Stimulated activated naive CD8-positive, alpha-beta T cell treated with anti-CD3 and anti-CD28 coated beads, Interleukin-15, amount 100 ng/mL, for 72 hours (primary cell): ENCODE results near the gene YPEL2.
A peak's percentile ranks its signal among the peaks of the same experiment; 100 is the strongest.

Source experiments
- ATAC-seq: fragments of 150-1000 bp; cut with Tn5 transposase; 2 replicates; pipeline ENCODE4 v1.10.0; 2021; ENCODE audit warnings: mild to moderate bottlenecking, moderate library complexity
- DNase-seq, 2 donors: peaks; one replicate each; pipeline ENCODE4 v3.0.0; 2021 to 2022
- H3K27ac Mint-ChIP-seq, 2 donors: one replicate each; pipeline ENCODE4 v1.8.0; 2022; ENCODE audit warnings: mild to moderate bottlenecking in 2 of 2, mixed read lengths in 2 of 2, moderate library complexity in 2 of 2
- H3K27me3 Mint-ChIP-seq: one replicate; pipeline ENCODE4 v1.8.0; 2022; ENCODE audit warnings: mixed read lengths
- H3K4me1 Mint-ChIP-seq: one replicate; pipeline ENCODE4 v1.8.0; 2022; ENCODE audit warnings: mild to moderate bottlenecking, mixed read lengths
- H3K4me3 Mint-ChIP-seq, 2 donors: one replicate each; pipeline ENCODE4 v1.8.0; 2022; ENCODE audit warnings: mild to moderate bottlenecking in 2 of 2, mixed read lengths in 2 of 2, moderate library complexity in 1 of 2
- H3K9me3 Mint-ChIP-seq, 2 donors: one replicate each; pipeline ENCODE4 v1.8.0; 2022; ENCODE audit warnings: mixed read lengths in 2 of 2

The YPEL2 gene

GRCh38 chr17:59315866-59316265, 15.6 kb upstream of the YPEL2 start:
- ATAC-seq (no peak), DNase-seq (no peak)
- no peak overlapping the region for H3K27ac Mint-ChIP-seq
- peaks cover 3% of the 10 kb centered on the region for H3K4me1 Mint-ChIP-seq
- H3K27me3 Mint-ChIP-seq = no peaks in the 10 kb centered on the region
- H3K9me3 Mint-ChIP-seq = no peaks in the 10 kb centered on the region
- no peak overlapping the region for H3K4me3 Mint-ChIP-seq

GRCh38 chr17:59327121-59327980, 4.1 kb upstream of the YPEL2 start:
- H3K4me3 Mint-ChIP-seq = no peak overlapping the region
- DNase-seq (no peak), ATAC-seq (no peak)
- peaks cover 45% of the 10 kb centered on the region for H3K4me1 Mint-ChIP-seq
- no peaks in the 10 kb centered on the region for H3K9me3 Mint-ChIP-seq
- H3K27me3 Mint-ChIP-seq = no peaks in the 10 kb centered on the region
- peak overlapping the region; percentile 10 to 22 for H3K27ac Mint-ChIP-seq

GRCh38 chr17:59327981-59328290, 3.5 kb upstream of the YPEL2 start:
- ATAC-seq (no peak), DNase-seq (no peak)
- Mint-ChIP-seq H3K4me1 (peaks cover 49% of the 10 kb centered on the region), H3K9me3 (no peaks in the 10 kb centered on the region), H3K4me3 (no peak overlapping the region), H3K27me3 (no peaks in the 10 kb centered on the region), H3K27ac (peak overlapping the region in 1 of 2 donors; percentile 10)

DNA sequence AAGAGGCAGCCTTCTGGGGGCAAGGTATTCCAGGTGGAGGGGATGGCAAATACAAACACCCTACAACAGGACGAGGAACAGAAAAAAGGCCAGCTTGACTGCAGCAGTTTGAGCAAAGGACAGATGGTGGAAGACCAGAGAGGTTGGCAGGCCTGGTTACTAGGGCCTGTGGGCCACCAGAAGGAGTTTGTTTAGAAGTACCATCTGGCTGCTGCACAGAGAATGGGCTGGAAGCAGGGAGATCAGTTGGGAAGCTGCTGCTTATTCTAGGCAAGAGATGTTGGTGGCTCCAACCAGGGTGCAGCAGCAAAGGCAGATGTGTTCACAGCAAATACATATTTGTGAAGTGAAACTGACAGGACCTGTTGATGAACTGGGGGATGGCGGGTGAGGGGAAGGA, 2.9 kb upstream of the YPEL2 start:
- Mint-ChIP-seq H3K4me1 (peaks cover 56% of the 10 kb centered on the region), H3K4me3 (no peak overlapping the region), H3K27ac (peak overlapping the region in 1 of 2 donors; percentile 75), H3K27me3 (no peaks in the 10 kb centered on the region), H3K9me3 (no peaks in the 10 kb centered on the region)
- no peak for ATAC-seq
- DNase-seq = no peak

- peak; percentile 49 to 58 for DNase-seq
- H3K27me3 Mint-ChIP-seq = no peaks in the 10 kb centered on the region
- ATAC-seq = peak; percentile 72
- H3K4me3 Mint-ChIP-seq = peak overlapping the region in 1 of 2 donors; percentile 30
- peaks cover 64% of the 10 kb centered on the region for H3K4me1 Mint-ChIP-seq
- peak overlapping the region; percentile 71 to 72 for H3K27ac Mint-ChIP-seq
- no peaks in the 10 kb centered on the region for H3K9me3 Mint-ChIP-seq
Measured at GRCh38 chr17:59329176-59330052, 2.0 kb upstream of the YPEL2 start.

DNA sequence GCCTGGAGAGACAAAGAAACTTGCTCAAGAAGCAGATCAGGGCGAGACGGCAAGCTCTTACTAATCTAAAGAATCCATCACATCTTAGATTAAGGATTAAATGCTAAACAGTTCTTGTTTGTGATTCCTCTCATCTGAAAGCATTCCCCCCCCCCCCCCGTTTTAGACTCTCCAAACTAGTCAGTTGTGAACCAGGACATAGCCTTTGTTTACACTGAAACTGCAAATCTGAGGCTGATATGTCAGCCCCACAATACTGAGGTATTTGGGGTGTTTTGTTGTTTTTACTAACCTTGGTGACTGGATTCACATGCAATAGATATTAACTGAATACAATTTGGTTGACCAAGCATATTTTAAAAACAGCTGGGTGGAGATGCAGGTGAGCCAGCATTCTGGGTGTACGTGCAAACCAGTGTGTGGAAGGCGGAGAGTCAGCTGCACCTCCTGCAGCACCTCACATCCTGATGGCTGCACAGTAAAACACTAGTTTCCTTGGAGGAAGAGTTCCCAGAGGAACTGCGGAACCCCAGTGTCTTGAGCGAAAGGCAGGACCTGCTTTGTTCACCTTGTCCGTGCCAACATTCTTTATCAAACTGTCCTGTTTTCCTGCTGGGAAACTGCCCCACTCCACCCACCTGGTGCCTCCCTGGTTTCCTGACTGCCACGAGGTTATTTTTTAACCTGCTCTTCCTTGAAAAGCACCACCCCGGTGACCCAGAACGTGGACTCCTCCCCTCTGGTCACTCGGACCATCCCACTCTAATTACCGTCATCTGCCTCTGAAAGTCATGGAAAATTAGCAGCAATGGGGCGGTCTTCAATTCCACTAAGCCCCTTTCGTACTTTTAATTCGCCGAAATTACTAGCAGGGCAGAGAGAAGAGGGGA, 1.2 kb upstream of the YPEL2 start:
- Mint-ChIP-seq H3K4me3 (peak overlapping the region; percentile 45 to 86), H3K27ac (peak overlapping the region; percentile 12 to 71), H3K9me3 (no peaks in the 10 kb centered on the region), H3K4me1 (peaks cover 73% of the 10 kb centered on the region), H3K27me3 (no peaks in the 10 kb centered on the region)
- ATAC-seq = no peak
- peak in 1 of 2 donors; percentile 17 for DNase-seq

GRCh38 chr17:59331929-59332748, 684 bp downstream of the YPEL2 start:
- peaks cover 78% of the 10 kb centered on the region for H3K4me1 Mint-ChIP-seq
- peak; percentile 25 for ATAC-seq
- H3K27me3 Mint-ChIP-seq = no peaks in the 10 kb centered on the region
- H3K9me3 Mint-ChIP-seq = no peaks in the 10 kb centered on the region
- peak; percentile 42 to 45 for DNase-seq
- peak overlapping the region; percentile 90 to 92 for H3K27ac Mint-ChIP-seq
- H3K4me3 Mint-ChIP-seq = peak overlapping the region; percentile 81 to 93

- H3K9me3 Mint-ChIP-seq = no peaks in the 10 kb centered on the region
- ATAC-seq = no peak
- peak; percentile 8 to 28 for DNase-seq
- H3K27ac Mint-ChIP-seq = peak overlapping the region; percentile 90 to 92
- H3K4me1 Mint-ChIP-seq = peaks cover 74% of the 10 kb centered on the region
- peak overlapping the region; percentile 81 to 93 for H3K4me3 Mint-ChIP-seq
- H3K27me3 Mint-ChIP-seq = no peaks in the 10 kb centered on the region
Measured at GRCh38 chr17:59332749-59333377, 1.4 kb downstream of the YPEL2 start.

DNA sequence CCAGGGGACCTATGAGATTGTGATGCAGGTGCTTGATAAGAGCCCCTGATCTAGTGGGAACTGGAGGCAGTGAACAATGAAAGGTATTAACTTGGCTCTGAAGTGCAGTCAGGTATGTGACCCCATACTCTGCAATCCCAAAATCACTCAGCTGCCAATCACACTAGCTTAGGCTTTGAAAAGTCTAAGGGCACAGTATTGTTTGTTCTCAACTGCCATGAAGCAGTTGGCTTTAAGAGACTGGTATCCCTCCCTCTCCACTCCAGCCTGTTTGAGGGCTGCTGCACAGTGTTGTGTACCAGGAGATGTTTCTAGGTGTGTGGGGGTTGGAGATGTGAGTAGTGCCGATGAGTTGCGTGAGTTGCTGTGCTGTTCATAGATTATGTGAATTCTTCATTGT, 2.4 kb downstream of the YPEL2 start:
- H3K27ac Mint-ChIP-seq = no peak overlapping the region
- no peak for DNase-seq
- H3K9me3 Mint-ChIP-seq = no peaks in the 10 kb centered on the region
- no peak for ATAC-seq
- peak overlapping the region in 1 of 2 donors; percentile 24 for H3K4me3 Mint-ChIP-seq
- peaks cover 73% of the 10 kb centered on the region for H3K4me1 Mint-ChIP-seq
- H3K27me3 Mint-ChIP-seq = no peaks in the 10 kb centered on the region

DNA sequence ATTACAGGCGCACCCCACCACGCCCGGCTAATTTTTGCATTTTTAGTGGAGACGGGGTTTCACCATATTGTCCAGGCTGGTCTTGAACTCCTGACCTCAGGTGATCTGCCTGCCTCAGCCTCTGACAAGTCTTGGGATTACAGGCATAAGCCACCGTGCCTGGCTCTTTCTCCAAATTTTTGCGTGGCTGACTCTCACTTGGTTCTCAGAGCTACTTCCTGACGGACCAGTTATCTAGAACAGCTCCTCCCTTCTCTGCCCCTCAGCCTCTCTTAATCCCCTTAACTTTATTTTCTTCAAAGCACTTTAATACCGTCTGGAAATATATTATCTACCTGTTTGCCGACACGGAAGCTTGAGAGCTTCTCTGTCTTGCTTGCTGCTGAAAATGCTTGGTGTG, 4.2 kb downstream of the YPEL2 start:
- DNase-seq (no peak), ATAC-seq (no peak)
- Mint-ChIP-seq H3K27ac (no peak overlapping the region), H3K4me3 (no peak overlapping the region), H3K9me3 (no peaks in the 10 kb centered on the region), H3K27me3 (no peaks in the 10 kb centered on the region), H3K4me1 (peaks cover 64% of the 10 kb centered on the region)

GRCh38 chr17:59337741-59338299, 6.4 kb downstream of the YPEL2 start:
- H3K27ac Mint-ChIP-seq = no peak overlapping the region
- no peaks in the 10 kb centered on the region for H3K27me3 Mint-ChIP-seq
- no peaks in the 10 kb centered on the region for H3K9me3 Mint-ChIP-seq
- ATAC-seq (no peak), DNase-seq (no peak)
- peaks cover 77% of the 10 kb centered on the region for H3K4me1 Mint-ChIP-seq
- H3K4me3 Mint-ChIP-seq = no peak overlapping the region

DNA sequence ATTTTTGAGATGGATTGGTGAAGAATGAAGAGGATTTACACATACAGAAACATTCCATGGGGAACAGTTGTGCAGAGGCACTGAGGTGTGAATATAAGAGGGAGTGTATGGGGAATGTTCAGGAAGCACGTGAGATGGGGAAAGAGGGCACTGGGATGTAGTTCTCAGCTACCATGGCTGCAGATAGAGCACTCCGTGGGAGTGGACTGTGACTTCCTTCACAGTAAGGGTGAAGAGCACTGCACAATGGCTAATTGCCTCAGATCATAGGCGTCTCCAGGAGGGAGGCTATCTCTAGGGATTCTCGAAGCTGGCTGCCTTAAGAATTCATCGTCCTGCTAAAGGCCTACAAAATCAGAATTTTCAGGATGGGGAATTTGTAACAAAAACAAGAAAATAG, 7.0 kb downstream of the YPEL2 start:
- Mint-ChIP-seq H3K27ac (no peak overlapping the region), H3K4me3 (no peak overlapping the region), H3K27me3 (no peaks in the 10 kb centered on the region), H3K9me3 (no peaks in the 10 kb centered on the region), H3K4me1 (peaks cover 77% of the 10 kb centered on the region)
- DNase-seq (no peak), ATAC-seq (no peak)

DNA sequence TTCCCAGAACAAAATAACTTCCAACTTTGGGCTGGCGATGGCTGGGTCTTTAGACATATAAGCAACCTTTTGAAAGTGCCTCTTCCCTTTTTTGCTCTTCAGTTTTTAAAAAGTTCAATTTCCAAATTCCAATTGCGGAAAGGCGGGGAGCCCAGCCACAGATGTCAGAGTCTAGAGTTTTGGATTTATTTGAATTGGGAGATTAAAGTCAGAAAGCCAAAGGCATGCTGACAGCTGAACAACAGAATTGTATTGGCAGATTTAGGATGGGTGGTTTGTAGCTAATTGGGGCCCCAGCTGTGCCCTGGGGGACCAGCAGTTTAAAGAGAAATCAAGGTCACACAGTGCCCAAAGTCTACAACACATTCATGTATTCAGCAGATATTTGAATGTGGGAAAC, 10.5 kb downstream of the YPEL2 start:
- H3K27me3 Mint-ChIP-seq = no peaks in the 10 kb centered on the region
- peak overlapping the region in 1 of 2 donors; percentile 9 for H3K4me3 Mint-ChIP-seq
- peak overlapping the region in 1 of 2 donors; percentile 64 for H3K27ac Mint-ChIP-seq
- DNase-seq = no peak
- no peaks in the 10 kb centered on the region for H3K9me3 Mint-ChIP-seq
- ATAC-seq = no peak
- peaks cover 73% of the 10 kb centered on the region for H3K4me1 Mint-ChIP-seq

GRCh38 chr17:59342681-59343131, 11.3 kb downstream of the YPEL2 start:
- H3K27me3 Mint-ChIP-seq = no peaks in the 10 kb centered on the region
- H3K4me3 Mint-ChIP-seq = peak overlapping the region; percentile 19 to 32
- ATAC-seq (peak; percentile 95), DNase-seq (peak; percentile 41 to 52)
- H3K4me1 Mint-ChIP-seq = peaks cover 72% of the 10 kb centered on the region
- H3K27ac Mint-ChIP-seq = peak overlapping the region in 1 of 2 donors; percentile 7
- no peaks in the 10 kb centered on the region for H3K9me3 Mint-ChIP-seq
